Right hindlimb (tissue), 1 donor: ENCODE data around the gene CSNK1D.

ENCODE experiments used
- DNase-seq: peaks from one replicate; pipeline ENCODE4 v3.0.0-alpha.2; 2018

CSNK1D gene

GRCh38 chr17:82309656-82310570 lies 36.4 kb upstream of the CSNK1D start:
- no peak for DNase-seq

- no peak for DNase-seq
Measured at GRCh38 chr17:82305727-82306300, 32.3 kb upstream of the CSNK1D start.

GRCh38 chr17:82304826-82305726 lies 31.6 kb upstream of the CSNK1D start:
- DNase-seq, result no peak

GRCh38 chr17:82303944-82304808 lies 30.7 kb upstream of the CSNK1D start:
- no peak for DNase-seq

GRCh38 chr17:82302991-82303943 lies 29.8 kb upstream of the CSNK1D start:
- DNase-seq, result no peak

GRCh38 chr17:82302568-82302963 lies 29.1 kb upstream of the CSNK1D start:
- no peak for DNase-seq

- DNase-seq, result no peak
Measured at GRCh38 chr17:82301916-82302567, 28.5 kb upstream of the CSNK1D start.

- no peak for DNase-seq
Measured at GRCh38 chr17:82301300-82301915, 27.9 kb upstream of the CSNK1D start.

GRCh38 chr17:82300707-82301270 lies 27.3 kb upstream of the CSNK1D start:
- DNase-seq, result peak; percentile 77

GRCh38 chr17:82300228-82300627 lies 26.7 kb upstream of the CSNK1D start:
- no peak for DNase-seq

- DNase-seq, result peak; percentile 13
Measured at GRCh38 chr17:82299452-82299851, 26.0 kb upstream of the CSNK1D start.

- peak; percentile 16 for DNase-seq
Measured at GRCh38 chr17:82298538-82299421, 25.3 kb upstream of the CSNK1D start.

- DNase-seq, result peak; percentile 85
Measured at GRCh38 chr17:82297714-82298537, 24.4 kb upstream of the CSNK1D start.

- DNase-seq, result peak; percentile 66
Measured at GRCh38 chr17:82297280-82297713, 23.8 kb upstream of the CSNK1D start.

- DNase-seq, result peak; percentile 39
Measured at GRCh38 chr17:82296511-82297279, 23.2 kb upstream of the CSNK1D start.

- peak; percentile 7 for DNase-seq
Measured at GRCh38 chr17:82295472-82295814, 21.9 kb upstream of the CSNK1D start.
